ENCODE data around the gene SAMHD1.

- TF ChIP-seq POLR2A (IDR thresholded peaks at IDR 0.05) (no peak), CTCF (IDR thresholded peaks at IDR 0.05) (no peak)
Observed at GRCh38 chr20:36971103-36971502, 19.6 kb upstream of the SAMHD1 start.

Measured in uterus (tissue), 2 donors.